ENCODE data around the gene RTP5. TPM values are rescaled to one million over a fixed set of nuclear protein-coding genes. Genes with fewer than 3 reads are reported as not detected.

Gene RTP5
- total and polyA plus RNA-seq, 2 experiments from 2014 or later = not detected

DNA sequence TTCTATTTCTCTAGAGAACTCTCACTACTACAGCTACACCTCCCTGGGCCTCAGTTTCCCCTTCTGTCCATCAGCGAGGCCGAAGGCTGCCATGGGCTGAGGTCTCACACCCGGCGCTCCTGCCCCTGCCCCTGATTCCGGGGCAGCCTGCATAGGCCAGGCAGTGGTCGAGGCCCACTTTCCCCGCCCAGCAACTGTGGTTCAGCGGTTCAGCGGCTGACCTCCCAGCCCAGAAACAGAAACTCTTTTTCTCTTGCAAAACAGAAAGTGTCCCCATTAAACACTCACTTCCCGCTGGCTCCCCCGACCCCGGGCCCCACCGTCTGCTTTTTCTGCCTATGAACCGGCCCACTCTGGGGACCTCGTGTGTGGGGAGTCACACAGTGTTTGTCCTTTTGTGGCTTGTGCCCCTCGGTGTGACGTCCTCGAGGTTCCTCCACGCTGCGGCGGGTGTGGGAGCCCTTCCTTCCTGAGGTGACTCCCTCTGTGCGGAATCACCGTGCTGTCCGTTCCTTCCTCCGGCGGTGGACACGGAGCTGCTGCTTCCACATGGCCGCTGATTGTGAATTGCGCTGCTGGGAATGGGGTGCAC is 26.8 kb upstream of the RTP5 start:
- Histone ChIP-seq H3K4me3 (no peak overlapping the region), H3K4me2 (ENCODE audit: unreplicated experiment) (no peak overlapping the region), H4K20me1 (ENCODE audit: insufficient read depth) (no peaks in the 10 kb centered on the region), H3K79me2 (ENCODE audit: insufficient read depth) (no peaks in the 10 kb centered on the region), H3K9me2 (ENCODE audit: insufficient read depth) (no peaks in the 10 kb centered on the region), H2AFZ (no peak overlapping the region), H3K9ac (no peak overlapping the region), H3K4me1 (ENCODE audit: insufficient read depth) (no peaks in the 10 kb centered on the region), H3K36me3 (ENCODE audit: low read depth) (no peaks in the 10 kb centered on the region), H3F3A (ENCODE audit: insufficient read depth) (no peaks in the 10 kb centered on the region), H3K9me3 (ENCODE audit: low read depth) (no peaks in the 10 kb centered on the region), H3K27ac (no peak overlapping the region), H3K27me3 (replicated peaks; ENCODE audit: insufficient read depth) (peaks cover 32% of the 10 kb centered on the region)
- DNase-seq = no peak
- TF ChIP-seq EZH2 (IDR thresholded peaks at IDR 0.05; ENCODE audit: insufficient read depth, poor library complexity, severe bottlenecking) (no peak), EZH2phosphoT487 (IDR thresholded peaks at IDR 0.05; ENCODE audit: insufficient read depth, low read depth) (no peak)
- WGBS, 2 experiments (ENCODE audit: low coverage in 1 of 2, low lambda C conversion rate in 2 of 2, missing lambda C conversion rate in 2 of 2) = 89 to 90% methylated on average over 28 to 29 of the region's 29 CpGs
- in situ Hi-C loops (cut with MboI) = no loop called here

DNA sequence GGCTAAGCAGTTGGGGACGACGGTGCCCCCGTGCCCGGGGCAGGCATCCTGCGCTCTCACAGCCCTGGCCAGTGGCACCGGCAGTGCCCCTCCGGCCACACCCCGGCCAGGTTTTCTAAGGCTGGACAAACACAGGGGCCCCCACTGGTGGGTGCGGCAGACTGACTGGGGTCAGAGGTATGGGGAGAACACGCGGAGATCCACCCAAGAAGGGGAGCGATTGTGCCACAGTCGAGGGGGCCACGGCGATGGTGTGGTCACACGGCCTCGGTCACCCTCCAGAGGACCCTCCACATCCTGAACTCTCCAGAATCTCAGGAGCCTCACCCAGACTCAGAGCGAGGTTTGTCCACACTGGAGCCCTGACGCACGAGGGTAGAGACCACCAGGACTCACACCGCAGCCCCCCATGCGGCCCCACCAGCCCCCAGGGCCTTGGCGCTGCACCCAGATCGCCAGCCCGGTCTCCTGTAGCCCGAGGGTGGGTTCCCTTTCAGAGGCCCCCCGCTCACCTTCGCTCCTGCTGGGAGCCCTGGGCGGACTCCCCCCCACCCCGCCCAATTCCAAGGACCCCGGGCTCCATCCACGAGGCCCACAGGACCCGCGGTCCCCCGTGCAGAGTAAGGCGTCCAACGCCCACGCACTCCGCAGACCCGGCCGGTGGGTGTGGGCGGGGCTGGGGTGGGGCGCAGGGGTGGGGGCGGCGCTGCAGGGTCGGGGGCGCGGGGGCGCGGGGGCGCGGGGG is 26.0 kb upstream of the RTP5 start:
- no peaks in the 10 kb centered on the region for H3F3A ChIP-seq (ENCODE audit: insufficient read depth)
- no peak for DNase-seq
- peaks cover 24% of the 10 kb centered on the region for H3K27me3 ChIP-seq (replicated peaks; ENCODE audit: insufficient read depth)
- H3K27ac ChIP-seq = no peak overlapping the region
- H3K4me2 ChIP-seq (ENCODE audit: unreplicated experiment) = no peak overlapping the region
- TF ChIP-seq EZH2 (IDR thresholded peaks at IDR 0.05; ENCODE audit: insufficient read depth, poor library complexity, severe bottlenecking) = no peak
- TF ChIP-seq EZH2phosphoT487 (IDR thresholded peaks at IDR 0.05; ENCODE audit: insufficient read depth, low read depth) = no peak
- WGBS, 2 experiments (ENCODE audit: low coverage in 1 of 2, low lambda C conversion rate in 2 of 2, missing lambda C conversion rate in 2 of 2) = 66 to 87% methylated on average over 27 to 40 of the region's 52 CpGs
- H2AFZ ChIP-seq = no peak overlapping the region
- in situ Hi-C loops (cut with MboI) = no loop called here
- no peaks in the 10 kb centered on the region for H3K9me3 ChIP-seq (ENCODE audit: low read depth)
- no peaks in the 10 kb centered on the region for H3K9me2 ChIP-seq (ENCODE audit: insufficient read depth)
- H3K4me3 ChIP-seq = no peak overlapping the region
- H3K79me2 ChIP-seq (ENCODE audit: insufficient read depth) = no peaks in the 10 kb centered on the region
- H3K4me1 ChIP-seq (ENCODE audit: insufficient read depth) = no peaks in the 10 kb centered on the region
- no peaks in the 10 kb centered on the region for H4K20me1 ChIP-seq (ENCODE audit: insufficient read depth)
- H3K9ac ChIP-seq = no peak overlapping the region
- H3K36me3 ChIP-seq (ENCODE audit: low read depth) = no peaks in the 10 kb centered on the region

DNA sequence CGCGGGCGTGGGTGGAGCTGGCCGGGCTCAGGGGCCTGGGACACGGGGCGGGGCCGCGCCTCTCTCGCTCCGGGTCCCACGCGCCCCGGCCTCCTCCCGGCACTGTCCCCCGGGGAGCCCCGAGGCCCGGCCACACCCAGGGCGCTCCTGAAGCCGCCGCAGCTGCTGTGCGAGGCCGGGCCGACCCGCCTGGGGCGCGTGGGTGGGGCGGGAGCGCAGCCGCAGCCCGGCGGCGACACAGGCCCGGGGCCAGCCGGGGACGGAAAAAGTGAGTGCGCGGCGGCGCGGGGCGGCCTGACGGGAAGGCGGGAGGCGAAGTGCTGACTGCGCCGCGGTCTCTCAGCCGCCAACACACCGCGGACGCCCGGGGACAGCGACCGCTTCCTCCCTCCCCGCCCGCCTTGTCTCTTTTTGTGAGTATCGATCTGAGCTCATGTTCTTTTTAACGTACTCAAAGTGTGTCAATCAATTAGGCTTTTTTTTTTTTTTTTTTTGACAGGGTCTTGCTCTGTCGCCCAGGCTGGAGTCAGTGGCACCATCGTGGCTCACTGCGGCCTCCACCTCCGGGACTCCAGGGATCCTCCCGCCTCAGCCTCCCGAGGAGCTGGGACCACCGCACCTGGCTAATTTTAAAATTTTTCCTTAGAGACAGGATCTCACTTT is 25.3 kb upstream of the RTP5 start:
- H3K27ac ChIP-seq = no peak overlapping the region
- H2AFZ ChIP-seq = peak overlapping the region; percentile 75
- no peaks in the 10 kb centered on the region for H3K4me1 ChIP-seq (ENCODE audit: insufficient read depth)
- H3K9me2 ChIP-seq (ENCODE audit: insufficient read depth) = no peaks in the 10 kb centered on the region
- 4% methylated on average over 26 to 39 of the region's 65 CpGs for WGBS, 2 experiments (ENCODE audit: low coverage in 1 of 2, low lambda C conversion rate in 2 of 2, missing lambda C conversion rate in 2 of 2)
- H3F3A ChIP-seq (ENCODE audit: insufficient read depth) = no peaks in the 10 kb centered on the region
- H3K9me3 ChIP-seq (ENCODE audit: low read depth) = no peaks in the 10 kb centered on the region
- peak overlapping the region; percentile 50 for H3K4me3 ChIP-seq
- H3K4me2 ChIP-seq (ENCODE audit: unreplicated experiment) = peak overlapping the region; percentile 77
- TF ChIP-seq EZH2 (IDR thresholded peaks at IDR 0.05; ENCODE audit: insufficient read depth, poor library complexity, severe bottlenecking) = no peak
- no peak for TF ChIP-seq EZH2phosphoT487 (IDR thresholded peaks at IDR 0.05; ENCODE audit: insufficient read depth, low read depth)
- H3K79me2 ChIP-seq (ENCODE audit: insufficient read depth) = no peaks in the 10 kb centered on the region
- peak overlapping the region; percentile 63 for H3K9ac ChIP-seq
- in situ Hi-C loops (cut with MboI) = no loop called here
- no peaks in the 10 kb centered on the region for H4K20me1 ChIP-seq (ENCODE audit: insufficient read depth)
- H3K36me3 ChIP-seq (ENCODE audit: low read depth) = no peaks in the 10 kb centered on the region
- H3K27me3 ChIP-seq (replicated peaks; ENCODE audit: insufficient read depth) = peaks cover 21% of the 10 kb centered on the region
- DNase-seq = peak; percentile 86

DNA sequence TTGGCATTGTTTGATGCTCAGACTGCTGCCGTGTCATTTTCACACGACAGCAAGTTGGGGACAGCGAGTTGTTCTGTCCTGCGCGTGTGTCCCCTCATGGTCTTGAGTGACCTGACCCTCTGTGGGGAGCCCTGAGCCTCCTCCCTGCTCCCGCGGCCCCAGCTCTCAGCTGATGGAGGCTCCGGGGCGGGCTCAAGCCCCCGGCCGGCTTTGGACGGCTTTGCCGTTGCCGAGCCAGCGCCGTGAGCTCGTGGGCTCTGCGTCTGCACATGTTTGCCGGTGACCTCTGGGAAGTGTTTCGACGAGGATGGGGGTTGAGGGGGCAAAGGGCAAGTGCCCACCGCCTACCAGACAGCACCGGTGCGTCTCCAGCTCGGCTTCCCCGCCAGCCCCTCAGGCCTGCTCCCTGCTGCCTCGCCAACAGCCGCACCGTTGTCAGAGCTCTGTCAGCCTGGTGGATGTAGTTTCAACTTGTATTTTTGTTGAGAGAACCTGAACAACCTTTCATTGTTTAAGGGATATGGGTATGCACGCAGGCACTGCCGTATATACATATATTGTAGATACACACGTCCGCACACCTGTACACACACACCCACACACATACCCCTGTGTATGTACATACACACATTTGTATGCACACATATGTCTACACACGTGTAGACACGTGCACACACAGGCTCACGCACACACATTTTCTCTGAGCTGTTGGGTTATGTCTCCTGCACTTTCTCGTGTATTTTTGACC is 24.5 kb upstream of the RTP5 start:
- Histone ChIP-seq H3K9me2 (ENCODE audit: insufficient read depth) (no peaks in the 10 kb centered on the region), H3K4me2 (ENCODE audit: unreplicated experiment) (peak overlapping the region; percentile 77), H3K4me3 (peak overlapping the region; percentile 50; the same call in 1 of the 2 replicates), H3K27me3 (replicated peaks; ENCODE audit: insufficient read depth) (peaks cover 21% of the 10 kb centered on the region), H3K79me2 (ENCODE audit: insufficient read depth) (no peaks in the 10 kb centered on the region), H3K27ac (no peak overlapping the region), H3K36me3 (ENCODE audit: low read depth) (no peaks in the 10 kb centered on the region), H4K20me1 (ENCODE audit: insufficient read depth) (no peaks in the 10 kb centered on the region), H3F3A (ENCODE audit: insufficient read depth) (no peaks in the 10 kb centered on the region), H2AFZ (peak overlapping the region; percentile 75), H3K9me3 (ENCODE audit: low read depth) (no peaks in the 10 kb centered on the region), H3K9ac (peak overlapping the region; percentile 63), H3K4me1 (ENCODE audit: insufficient read depth) (no peaks in the 10 kb centered on the region)
- WGBS, 2 experiments (ENCODE audit: low coverage in 1 of 2, low lambda C conversion rate in 2 of 2, missing lambda C conversion rate in 2 of 2) = 39 to 42% methylated on average over 37 of the region's 37 CpGs
- in situ Hi-C loops (cut with MboI) = no loop called here
- no peak for DNase-seq
- TF ChIP-seq EZH2phosphoT487 (IDR thresholded peaks at IDR 0.05; ENCODE audit: insufficient read depth, low read depth) (no peak), EZH2 (IDR thresholded peaks at IDR 0.05; ENCODE audit: insufficient read depth, poor library complexity, severe bottlenecking) (no peak)

Measured in GM23248 (cell line).